DOHH2 (cell line): ENCODE results near the gene HIVEP1.

Source experiments
- EZH2phosphoT487 ChIP-seq: fragments of 200-600 bp; sonication (generic); IDR thresholded peaks from 2 replicates; pipeline ENCODE4 v1.6.1; 2017; ENCODE audit warnings: borderline replicate concordance, mild to moderate bottlenecking, antibody characterized with exemption, low read length, moderate library complexity, mixed read lengths
- TF ChIP-seq, protein P1 (sequence below): fragments of 200-600 bp; sonication (generic); IDR thresholded peaks from one replicate; pipeline ENCODE4 v1.5.1; 2014; ENCODE audit warnings: antibody characterized with exemption, mild to moderate bottlenecking, low read depth, low read length; ENCODE audit not compliant: poor library complexity, severe bottlenecking

DNA sequence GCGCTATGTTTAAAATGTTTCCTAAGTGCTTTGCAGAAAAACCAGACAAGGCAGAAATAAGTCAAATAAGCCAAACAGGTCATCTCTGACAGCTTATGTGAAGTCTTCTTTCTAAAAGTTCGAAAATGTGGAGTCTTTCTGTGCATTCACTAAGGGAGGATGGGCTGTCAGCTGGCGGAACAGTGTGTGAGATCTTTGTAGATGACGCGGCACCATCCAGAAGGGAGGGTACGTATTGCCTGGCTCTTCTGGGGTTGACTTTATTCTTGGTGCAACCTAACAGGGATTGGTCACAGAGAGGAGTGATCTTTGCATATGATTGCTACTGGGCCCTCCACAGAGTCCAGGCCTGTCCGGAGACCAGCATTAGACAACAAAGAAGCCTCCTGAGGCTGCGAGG lies 163.5 kb downstream of the HIVEP1 start:
- TF ChIP-seq, protein P1, sequence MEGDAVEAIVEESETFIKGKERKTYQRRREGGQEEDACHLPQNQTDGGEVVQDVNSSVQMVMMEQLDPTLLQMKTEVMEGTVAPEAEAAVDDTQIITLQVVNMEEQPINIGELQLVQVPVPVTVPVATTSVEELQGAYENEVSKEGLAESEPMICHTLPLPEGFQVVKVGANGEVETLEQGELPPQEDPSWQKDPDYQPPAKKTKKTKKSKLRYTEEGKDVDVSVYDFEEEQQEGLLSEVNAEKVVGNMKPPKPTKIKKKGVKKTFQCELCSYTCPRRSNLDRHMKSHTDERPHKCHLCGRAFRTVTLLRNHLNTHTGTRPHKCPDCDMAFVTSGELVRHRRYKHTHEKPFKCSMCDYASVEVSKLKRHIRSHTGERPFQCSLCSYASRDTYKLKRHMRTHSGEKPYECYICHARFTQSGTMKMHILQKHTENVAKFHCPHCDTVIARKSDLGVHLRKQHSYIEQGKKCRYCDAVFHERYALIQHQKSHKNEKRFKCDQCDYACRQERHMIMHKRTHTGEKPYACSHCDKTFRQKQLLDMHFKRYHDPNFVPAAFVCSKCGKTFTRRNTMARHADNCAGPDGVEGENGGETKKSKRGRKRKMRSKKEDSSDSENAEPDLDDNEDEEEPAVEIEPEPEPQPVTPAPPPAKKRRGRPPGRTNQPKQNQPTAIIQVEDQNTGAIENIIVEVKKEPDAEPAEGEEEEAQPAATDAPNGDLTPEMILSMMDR, result no peak
- no peak for TF ChIP-seq EZH2phosphoT487
